ENCODE results near the gene XG. TPM values are rescaled to one million over a fixed set of nuclear protein-coding genes. Genes with fewer than 3 reads are reported as not detected.
"Not testable (repeated sequence)": the region's sequence is repeated elsewhere in the genome, so short reads cannot be mapped to it uniquely, and the experiment has no call there.

The XG gene, protein sequence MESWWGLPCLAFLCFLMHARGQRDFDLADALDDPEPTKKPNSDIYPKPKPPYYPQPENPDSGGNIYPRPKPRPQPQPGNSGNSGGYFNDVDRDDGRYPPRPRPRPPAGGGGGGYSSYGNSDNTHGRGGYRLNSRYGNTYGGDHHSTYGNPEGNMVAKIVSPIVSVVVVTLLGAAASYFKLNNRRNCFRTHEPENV
- polyA plus RNA-seq (2013): 0.17 TPM

DNA sequence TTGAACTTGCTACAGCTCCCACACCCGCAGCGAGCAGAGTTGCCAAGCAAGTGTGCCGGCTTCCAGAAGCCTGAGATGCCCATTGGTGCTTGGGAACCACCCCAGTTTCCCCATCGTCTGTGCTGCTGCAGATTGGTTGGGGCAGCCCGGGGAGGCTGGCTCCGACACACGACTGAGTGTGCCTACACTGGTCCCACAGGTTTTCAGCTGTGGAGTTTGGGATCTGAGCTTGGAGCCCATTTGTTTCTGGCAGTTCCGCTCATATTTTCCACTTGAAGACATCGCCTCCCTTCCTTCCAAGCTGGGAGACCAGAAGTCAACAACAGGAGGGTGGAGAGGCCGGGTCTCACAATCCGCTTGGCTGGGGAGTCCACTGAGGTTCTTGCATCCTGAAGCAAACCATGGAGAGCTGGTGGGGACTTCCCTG is at the start of gene XG:
TSS of gene XG (plus strand) at position 167 of the 427 bp plus-strand sequence. CDS start at position 402, 235 bp downstream.
- H3K4me1 ChIP-seq (ENCODE audit: control extremely low read depth in 1 of 4, control insufficient read depth in 4 of 4, insufficient read depth in 4 of 4, low read length in 3 of 4); H3K9me3 ChIP-seq (ENCODE audit: control extremely low read depth in 1 of 5, control insufficient read depth in 4 of 5, insufficient read depth in 2 of 5, low read depth in 1 of 5, low read length in 4 of 5); H3K27me3 ChIP-seq (replicated peaks in 2 of 5; ENCODE audit: control insufficient read depth in 4 of 5, insufficient read depth in 5 of 5, low read length in 4 of 5); POLR2A ChIA-PET; H3K4me3 ChIP-seq (ENCODE audit: control insufficient read depth in 1 of 7, extremely low read depth in 1 of 7, insufficient read depth in 4 of 7, low read depth in 2 of 7, low read length in 6 of 7); H3K27ac ChIP-seq (ENCODE audit: insufficient read depth in 1 of 2, low read depth in 1 of 2, low read length in 2 of 2, poor library complexity in 1 of 2, severe bottlenecking in 2 of 2); DNase-seq; CTCF ChIA-PET; H3K36me3 ChIP-seq (ENCODE audit: control insufficient read depth in 4 of 4, insufficient read depth in 4 of 4, low read length in 3 of 4): not testable (repeated sequence)
- WGBS (ENCODE audit: insufficient coverage): 97% methylated on average over 5 of the region's 11 CpGs

DNA sequence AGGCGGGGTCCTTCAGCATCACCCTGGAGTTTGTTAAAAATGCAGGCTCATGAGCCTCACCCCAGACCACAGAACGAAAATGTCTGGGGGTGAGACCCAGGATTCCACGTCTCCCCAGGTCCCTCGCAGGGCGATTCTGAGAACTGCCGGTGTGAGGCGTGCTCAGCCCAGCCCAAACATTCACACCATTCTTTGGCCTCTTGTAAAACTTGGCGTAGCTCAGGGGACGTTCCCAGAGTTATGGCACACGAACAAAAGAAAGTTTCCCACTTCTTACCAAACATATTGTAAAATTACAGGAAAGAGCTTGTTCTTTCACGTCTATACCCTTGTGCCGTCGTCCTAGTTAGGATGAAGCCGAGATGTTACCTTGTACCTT is 47.9 kb upstream of the XG start:
- Histone ChIP-seq H3K36me3 (ENCODE audit: control insufficient read depth in 4 of 4, insufficient read depth in 4 of 4, low read length in 3 of 4) (peaks cover 0 to 22% (median 9%) of the 10 kb centered on the region in 4 experiments), H3K4me3 (ENCODE audit: control insufficient read depth in 1 of 7, extremely low read depth in 1 of 7, insufficient read depth in 4 of 7, low read depth in 2 of 7, low read length in 6 of 7) (no peak overlapping the region), H3K27me3 (replicated peaks in 2 of 5; ENCODE audit: control insufficient read depth in 4 of 5, insufficient read depth in 5 of 5, low read length in 4 of 5) (no peaks in the 10 kb centered on the region), H3K4me1 (ENCODE audit: control extremely low read depth in 1 of 4, control insufficient read depth in 4 of 4, insufficient read depth in 4 of 4, low read length in 3 of 4) (peaks cover 15 to 97% (median 86%) of the 10 kb centered on the region in 4 experiments), H3K27ac (ENCODE audit: insufficient read depth in 1 of 2, low read depth in 1 of 2, low read length in 2 of 2, poor library complexity in 1 of 2, severe bottlenecking in 2 of 2) (peak overlapping the region; percentile 36 to 70), H3K9me3 (ENCODE audit: control extremely low read depth in 1 of 5, control insufficient read depth in 4 of 5, insufficient read depth in 2 of 5, low read depth in 1 of 5, low read length in 4 of 5) (no peaks in the 10 kb centered on the region)
- ChIA-PET POLR2A (no interaction called here), CTCF (no interaction called here)
- DNase-seq: no peak
- 97% methylated on average over 12 of the region's 14 CpGs for WGBS (ENCODE audit: insufficient coverage)

DNA sequence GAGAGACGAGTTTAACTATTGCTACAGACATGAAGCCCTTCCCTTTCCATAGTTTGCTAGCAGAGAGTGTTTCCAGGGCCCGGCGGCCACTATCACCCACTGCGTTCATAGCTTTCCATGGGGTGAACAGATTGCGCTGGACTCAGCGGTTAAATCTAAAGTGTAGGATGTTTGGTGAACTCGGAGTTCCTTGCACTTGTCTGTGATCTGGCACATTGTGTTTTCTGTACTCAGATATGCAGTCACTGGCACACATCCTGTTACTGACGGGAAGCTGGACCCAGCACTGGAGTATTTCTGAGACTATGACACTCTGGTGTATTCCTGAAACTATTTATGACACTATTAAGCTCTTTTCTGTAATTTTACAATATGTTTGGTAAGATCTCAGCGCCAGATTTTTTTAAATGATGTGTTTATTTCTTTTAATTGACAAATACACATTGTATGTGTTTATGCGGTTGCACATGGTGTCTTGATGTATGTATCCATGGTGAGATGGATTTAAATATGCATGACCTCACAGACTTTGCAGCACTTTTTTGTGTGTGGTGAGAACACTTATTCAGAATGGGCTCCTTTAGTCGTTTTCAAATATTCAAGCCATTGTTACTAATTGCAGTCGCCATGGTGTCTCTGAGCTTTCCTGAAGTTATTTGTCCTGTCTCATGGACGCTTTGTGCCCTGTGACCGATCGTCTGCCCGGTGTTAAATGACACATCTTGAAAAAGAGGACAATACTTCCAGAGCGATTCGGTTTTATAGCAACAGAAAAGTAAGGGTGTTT is 46.6 kb upstream of the XG start:
- CTCF ChIA-PET: no interaction called here
- H3K27me3 ChIP-seq (replicated peaks in 2 of 5; ENCODE audit: control insufficient read depth in 4 of 5, insufficient read depth in 5 of 5, low read length in 4 of 5): no peaks in the 10 kb centered on the region
- H3K4me1 ChIP-seq (ENCODE audit: control extremely low read depth in 1 of 4, control insufficient read depth in 4 of 4, insufficient read depth in 4 of 4, low read length in 3 of 4): peaks cover 24 to 97% (median 88%) of the 10 kb centered on the region in 4 experiments
- peak in 2 of 3 donors; percentile 53 to 65 for DNase-seq
- H3K9me3 ChIP-seq (ENCODE audit: control extremely low read depth in 1 of 5, control insufficient read depth in 4 of 5, insufficient read depth in 2 of 5, low read depth in 1 of 5, low read length in 4 of 5): no peaks in the 10 kb centered on the region
- H3K36me3 ChIP-seq (ENCODE audit: control insufficient read depth in 4 of 4, insufficient read depth in 4 of 4, low read length in 3 of 4): peaks cover 0 to 16% (median 8%) of the 10 kb centered on the region in 4 experiments
- H3K27ac ChIP-seq (ENCODE audit: insufficient read depth in 1 of 2, low read depth in 1 of 2, low read length in 2 of 2, poor library complexity in 1 of 2, severe bottlenecking in 2 of 2): peak overlapping the region; percentile 70 to 79
- POLR2A ChIA-PET: no interaction called here
- WGBS (ENCODE audit: insufficient coverage): 77% methylated on average over 11 of the region's 18 CpGs
- H3K4me3 ChIP-seq (ENCODE audit: control insufficient read depth in 1 of 7, extremely low read depth in 1 of 7, insufficient read depth in 4 of 7, low read depth in 2 of 7, low read length in 6 of 7): peak overlapping the region in 2 of 7 experiments; percentile 1 to 37

DNA sequence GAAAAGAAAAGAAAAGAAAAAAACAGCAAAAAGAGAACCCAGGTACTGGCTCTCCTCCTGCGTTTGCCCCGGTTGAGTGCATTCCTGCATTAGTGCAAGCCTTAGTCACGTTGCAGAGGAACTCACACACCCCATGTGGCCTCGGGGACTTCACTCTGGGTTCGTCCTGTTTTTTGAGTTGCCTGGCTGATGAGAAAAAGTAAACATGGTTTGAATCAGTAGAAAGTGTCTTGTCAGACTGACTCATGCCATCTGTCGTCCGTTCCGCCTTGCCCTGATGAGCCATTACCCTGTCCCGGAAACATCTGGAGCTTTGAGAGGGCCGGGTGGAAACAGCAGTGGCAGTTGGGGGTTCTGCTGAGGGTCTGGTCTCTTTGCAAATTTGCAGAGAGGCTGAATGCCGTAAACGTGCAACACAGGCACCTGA is 44.5 kb upstream of the XG start:
- Histone ChIP-seq H3K9me3 (ENCODE audit: control extremely low read depth in 1 of 5, control insufficient read depth in 4 of 5, insufficient read depth in 2 of 5, low read depth in 1 of 5, low read length in 4 of 5) (no peaks in the 10 kb centered on the region), H3K27ac (ENCODE audit: insufficient read depth in 1 of 2, low read depth in 1 of 2, low read length in 2 of 2, poor library complexity in 1 of 2, severe bottlenecking in 2 of 2) (peak overlapping the region; percentile 83 to 87), H3K4me1 (ENCODE audit: control extremely low read depth in 1 of 4, control insufficient read depth in 4 of 4, insufficient read depth in 4 of 4, low read length in 3 of 4) (peaks cover 26 to 95% (median 87%) of the 10 kb centered on the region in 4 experiments), H3K27me3 (replicated peaks in 2 of 5; ENCODE audit: control insufficient read depth in 4 of 5, insufficient read depth in 5 of 5, low read length in 4 of 5) (no peaks in the 10 kb centered on the region), H3K36me3 (ENCODE audit: control insufficient read depth in 4 of 4, insufficient read depth in 4 of 4, low read length in 3 of 4) (peaks cover 0 to 13% (median 5%) of the 10 kb centered on the region in 4 experiments), H3K4me3 (ENCODE audit: control insufficient read depth in 1 of 7, extremely low read depth in 1 of 7, insufficient read depth in 4 of 7, low read depth in 2 of 7, low read length in 6 of 7) (peak overlapping the region in 5 of 7 experiments; percentile 12 to 48 (median 27))
- POLR2A ChIA-PET: no interaction called here
- CTCF ChIA-PET: no interaction called here
- peak; percentile 98 to 100 (median 100) for DNase-seq
- 0% methylated on average over 8 of the region's 12 CpGs for WGBS (ENCODE audit: insufficient coverage)

DNA sequence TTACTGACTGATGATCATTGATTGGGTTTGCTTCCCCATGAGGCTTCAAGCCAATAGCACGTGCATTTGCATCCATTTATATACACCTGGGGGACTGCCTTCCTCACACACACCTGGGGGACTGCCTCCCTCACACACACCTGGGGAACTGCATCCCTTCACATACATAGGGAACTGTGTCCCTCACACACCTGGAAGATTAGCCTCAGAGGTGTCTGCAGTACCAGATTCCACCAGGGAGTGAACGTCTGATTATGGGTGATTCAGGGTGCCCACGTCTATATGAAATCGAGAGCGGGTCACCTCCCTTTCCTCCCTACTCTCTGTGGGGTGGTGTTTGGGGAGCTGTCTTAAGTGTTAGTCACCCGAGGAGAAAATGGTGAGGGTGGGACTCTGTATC is 43.8 kb upstream of the XG start:
- H3K4me1 ChIP-seq (ENCODE audit: control extremely low read depth in 1 of 4, control insufficient read depth in 4 of 4, insufficient read depth in 4 of 4, low read length in 3 of 4): peaks cover 32 to 97% (median 88%) of the 10 kb centered on the region in 4 experiments
- 44% methylated on average over 2 of the region's 6 CpGs for WGBS (ENCODE audit: insufficient coverage)

DNA sequence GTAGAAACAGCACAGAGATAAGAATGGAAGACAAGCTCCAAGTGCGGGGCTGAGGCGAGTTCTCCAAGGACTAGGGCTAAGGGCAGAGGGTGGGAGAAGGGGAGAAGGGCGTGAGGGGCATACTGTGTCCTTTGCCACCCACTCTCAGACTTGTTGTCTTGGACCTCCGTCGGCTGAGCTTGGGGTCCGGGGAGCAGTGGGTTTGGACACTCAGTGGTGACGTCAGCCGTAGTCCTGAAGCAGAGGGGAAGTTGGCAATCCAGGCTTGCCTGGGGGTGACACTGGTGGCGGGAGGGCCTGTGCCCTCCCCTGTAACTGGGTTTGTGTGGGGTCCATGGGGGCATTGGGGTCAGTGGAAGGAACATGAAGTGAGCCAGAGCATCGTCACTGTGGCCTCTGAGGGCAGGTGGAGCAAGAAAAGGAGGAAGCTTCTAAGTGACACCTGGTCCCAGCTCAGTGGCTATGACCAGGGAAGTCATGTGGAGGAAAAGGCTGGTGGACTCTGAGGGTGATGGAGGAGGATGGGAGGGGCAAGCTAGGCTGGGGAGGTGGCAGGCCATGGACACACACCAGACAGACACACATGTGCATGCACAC is 43.1 kb upstream of the XG start:
- Histone ChIP-seq H3K27ac (ENCODE audit: insufficient read depth in 1 of 2, low read depth in 1 of 2, low read length in 2 of 2, poor library complexity in 1 of 2, severe bottlenecking in 2 of 2) (peak overlapping the region; percentile 83 to 87), H3K27me3 (replicated peaks in 2 of 5; ENCODE audit: control insufficient read depth in 4 of 5, insufficient read depth in 5 of 5, low read length in 4 of 5) (no peaks in the 10 kb centered on the region), H3K9me3 (ENCODE audit: control extremely low read depth in 1 of 5, control insufficient read depth in 4 of 5, insufficient read depth in 2 of 5, low read depth in 1 of 5, low read length in 4 of 5) (no peaks in the 10 kb centered on the region), H3K4me1 (ENCODE audit: control extremely low read depth in 1 of 4, control insufficient read depth in 4 of 4, insufficient read depth in 4 of 4, low read length in 3 of 4) (peaks cover 39 to 97% (median 88%) of the 10 kb centered on the region in 4 experiments), H3K4me3 (ENCODE audit: control insufficient read depth in 1 of 7, extremely low read depth in 1 of 7, insufficient read depth in 4 of 7, low read depth in 2 of 7, low read length in 6 of 7) (peak overlapping the region in 2 of 7 experiments; percentile 39 to 45), H3K36me3 (ENCODE audit: control insufficient read depth in 4 of 4, insufficient read depth in 4 of 4, low read length in 3 of 4) (peaks cover 0 to 20% (median 13%) of the 10 kb centered on the region in 4 experiments)
- POLR2A ChIA-PET: no interaction called here
- WGBS (ENCODE audit: insufficient coverage): 57% methylated on average over 6 of the region's 10 CpGs
- CTCF ChIA-PET: no interaction called here
- DNase-seq: peak in 2 of 3 donors; percentile 89 to 90

More for the DNA sequence above, 43.8 kb upstream of the XG start:
- Histone ChIP-seq H3K9me3 (ENCODE audit: control extremely low read depth in 1 of 5, control insufficient read depth in 4 of 5, insufficient read depth in 2 of 5, low read depth in 1 of 5, low read length in 4 of 5) (no peaks in the 10 kb centered on the region), H3K36me3 (ENCODE audit: control insufficient read depth in 4 of 4, insufficient read depth in 4 of 4, low read length in 3 of 4) (peaks cover 0 to 20% (median 11%) of the 10 kb centered on the region in 4 experiments), H3K4me3 (ENCODE audit: control insufficient read depth in 1 of 7, extremely low read depth in 1 of 7, insufficient read depth in 4 of 7, low read depth in 2 of 7, low read length in 6 of 7) (peak overlapping the region in 5 of 7 experiments; percentile 12 to 45 (median 17)), H3K27ac (ENCODE audit: insufficient read depth in 1 of 2, low read depth in 1 of 2, low read length in 2 of 2, poor library complexity in 1 of 2, severe bottlenecking in 2 of 2) (peak overlapping the region; percentile 83 to 87), H3K27me3 (replicated peaks in 2 of 5; ENCODE audit: control insufficient read depth in 4 of 5, insufficient read depth in 5 of 5, low read length in 4 of 5) (no peaks in the 10 kb centered on the region)
- ChIA-PET POLR2A (no interaction called here), CTCF (no interaction called here)
- peak in 1 of 3 donors; percentile 55 for DNase-seq
